Activated naive CD8-positive, alpha-beta T cell treated with anti-CD3 and anti-CD28 coated beads, Interleukin-2, amount 10 ng/mL, durations not matched to agents 7 days and 5 days (primary cell): ENCODE results near the gene FTH1. TPM values are rescaled to one million over a fixed set of nuclear protein-coding genes. Genes with fewer than 3 reads are reported as not detected.
"Not testable (repeated sequence)": the region's sequence is repeated elsewhere in the genome, so short reads cannot be mapped to it uniquely, and the experiment has no call there.

Source experiments
- ATAC-seq: fragments of 150-1000 bp; cut with Tn5 transposase; one replicate; pipeline ENCODE4 v1.10.0; 2021; ENCODE audit warnings: low read depth, moderate library complexity
- POLR2A ChIA-PET: fragments of 350-600 bp; sonication (Branson Sonifier 250); formaldehyde crosslinking; loops from one replicate; lab custom pipeline; 2021; ENCODE audit warnings: antibody characterized with exemption; lab: Charles Lee
- DNase-seq: peaks from one replicate; pipeline ENCODE4 v3.0.0; 2021
- H3K27ac Mint-ChIP-seq: one replicate; pipeline ENCODE4 v1.8.0; 2022; ENCODE audit warnings: mild to moderate bottlenecking, mixed read lengths
- H3K27me3 Mint-ChIP-seq: one replicate; pipeline ENCODE4 v1.8.0; 2022; ENCODE audit warnings: mild to moderate bottlenecking, moderate library complexity, mixed read lengths
- H3K36me3 Mint-ChIP-seq: one replicate; pipeline ENCODE4 v1.8.0; 2021; ENCODE audit warnings: mild to moderate bottlenecking, mixed read lengths
- H3K4me1 Mint-ChIP-seq: one replicate; pipeline ENCODE4 v1.8.0; 2021; ENCODE audit warnings: mixed read lengths
- H3K4me3 Mint-ChIP-seq: one replicate; pipeline ENCODE4 v1.8.0; 2022; ENCODE audit warnings: mild to moderate bottlenecking, moderate library complexity, mixed read lengths
- H3K9me3 Mint-ChIP-seq: one replicate; pipeline ENCODE4 v1.8.0; 2021; ENCODE audit warnings: mixed read lengths
- total RNA-seq, 2 experiments: library from RNA; stranded (reverse); gene quantifications; one replicate each; pipeline ENCODE4 v1.2.3, GENCODE V29; 2021

FTH1 gene
- total RNA-seq, 2 experiments from 2014 or later = 793 to 808 TPM

DNA sequence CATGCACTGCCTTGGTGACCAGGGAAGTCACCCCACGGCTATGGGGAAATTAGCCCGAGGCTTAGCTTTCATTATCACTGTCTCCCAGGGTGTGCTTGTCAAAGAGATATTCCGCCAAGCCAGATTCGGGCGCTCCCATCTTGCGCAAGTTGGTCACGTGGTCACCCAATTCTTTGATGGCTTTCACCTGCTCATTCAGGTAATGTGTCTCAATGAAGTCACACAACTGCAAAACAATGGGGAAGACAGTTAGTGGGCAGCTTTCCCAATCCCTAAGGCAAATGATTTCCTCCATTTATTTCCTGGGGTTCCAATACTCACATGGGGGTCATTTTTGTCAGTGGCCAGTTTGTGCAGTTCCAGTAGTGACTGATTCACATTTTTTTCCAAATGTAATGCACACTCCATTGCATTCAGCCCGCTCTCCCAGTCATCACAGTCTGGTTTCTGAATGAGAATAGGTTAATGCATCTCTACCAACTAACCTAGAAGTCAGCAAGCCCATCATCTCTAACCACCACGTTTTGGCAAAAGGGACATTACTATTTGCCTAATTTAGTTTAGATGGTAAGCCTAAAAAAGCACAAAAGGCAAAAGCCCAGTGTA lies 2.7 kb downstream of the FTH1 start:
- ATAC-seq, H3K27me3 Mint-ChIP-seq, H3K9me3 Mint-ChIP-seq, H3K27ac Mint-ChIP-seq: not testable (repeated sequence)
- DNase-seq = peak; percentile 10
- POLR2A ChIA-PET = interaction anchor here (1.1 kb wide), 2 partner anchors 61 to 130 kb away, joined by 3 read pairs; no protein-coding TSS in a partner anchor
- Mint-ChIP-seq H3K4me1 (peaks cover 34% of the 10 kb centered on the region), H3K4me3 (peak overlapping the region; percentile 93), H3K36me3 (peaks cover 34% of the 10 kb centered on the region)

DNA sequence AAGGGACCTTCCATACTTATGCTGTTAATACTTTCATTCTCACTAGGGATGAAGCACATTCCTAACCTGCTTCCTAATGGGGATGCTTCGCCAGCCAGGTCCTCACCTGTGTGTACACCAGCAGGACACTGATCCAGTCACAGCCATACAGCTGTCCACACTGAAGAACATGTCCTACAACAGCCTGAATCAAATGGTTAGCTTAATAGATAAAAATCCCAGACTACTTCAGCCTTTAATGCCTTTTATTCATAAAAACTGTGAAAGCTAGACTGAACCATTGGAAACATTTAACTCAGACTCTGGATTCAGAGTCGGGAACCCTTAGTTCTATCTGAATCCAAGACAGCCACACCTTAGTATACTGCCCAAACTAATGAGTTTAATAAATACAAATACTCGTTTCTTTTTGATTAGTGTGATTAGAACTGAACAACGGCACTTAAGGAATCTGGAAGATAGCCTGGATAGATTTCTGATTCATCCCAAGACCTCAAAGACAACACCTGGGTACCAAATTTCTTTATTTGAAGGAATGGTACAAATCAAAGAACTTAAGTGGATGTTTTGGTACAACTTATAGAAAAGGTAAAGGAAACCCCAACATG lies 3.3 kb downstream of the FTH1 start:
- ATAC-seq (no peak), DNase-seq (peak; percentile 9)
- POLR2A ChIA-PET = interaction anchor here (1.1 to 2.0 kb wide), 2 partner anchors 8 to 130 kb away, joined by 3 to 5 read pairs; no protein-coding TSS in a partner anchor
- peak overlapping the region; percentile 73 for H3K4me3 Mint-ChIP-seq
- peak overlapping the region; percentile 70 for H3K27ac Mint-ChIP-seq
- peaks cover 34% of the 10 kb centered on the region for H3K4me1 Mint-ChIP-seq
- no peaks in the 10 kb centered on the region for H3K9me3 Mint-ChIP-seq
- no peaks in the 10 kb centered on the region for H3K27me3 Mint-ChIP-seq
- H3K36me3 Mint-ChIP-seq = peaks cover 34% of the 10 kb centered on the region

DNA sequence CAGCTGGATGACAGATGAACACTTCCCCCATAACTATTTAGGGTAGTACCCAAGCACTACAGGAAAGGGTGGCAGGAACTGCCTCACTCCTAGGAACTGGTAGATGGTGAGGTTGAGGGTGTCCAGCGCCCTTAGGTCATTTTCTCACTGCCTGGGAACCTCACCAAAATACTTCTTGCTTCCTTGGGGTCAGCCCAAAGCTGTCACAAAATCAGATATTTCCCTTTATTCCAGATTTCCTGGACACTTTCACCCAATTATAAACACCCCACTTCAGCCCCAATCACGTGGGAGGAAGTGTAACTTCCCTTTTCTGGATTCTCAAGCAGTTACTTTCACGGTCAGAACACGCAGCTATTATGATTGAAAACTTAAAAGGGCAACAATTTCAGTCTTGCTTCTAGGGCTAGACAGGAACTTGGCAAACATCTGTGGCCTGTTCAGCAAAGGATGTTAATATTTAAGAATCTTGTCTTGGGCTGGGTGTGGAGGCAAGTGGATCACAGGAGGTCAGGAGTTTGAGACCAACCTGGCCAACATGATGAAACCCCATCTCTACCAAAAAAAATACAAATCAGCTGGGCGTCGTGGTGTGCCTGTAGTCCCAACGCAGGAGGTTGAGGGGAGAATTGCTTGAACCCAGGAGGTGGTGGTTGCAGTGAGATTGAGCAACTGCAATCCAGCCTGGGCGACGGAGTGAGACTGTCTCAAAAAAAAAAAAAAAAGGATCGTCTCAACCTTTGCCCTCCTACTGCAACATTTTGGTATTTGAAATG lies 4.0 kb downstream of the FTH1 start:
- H3K36me3 Mint-ChIP-seq = peaks cover 34% of the 10 kb centered on the region

DNA sequence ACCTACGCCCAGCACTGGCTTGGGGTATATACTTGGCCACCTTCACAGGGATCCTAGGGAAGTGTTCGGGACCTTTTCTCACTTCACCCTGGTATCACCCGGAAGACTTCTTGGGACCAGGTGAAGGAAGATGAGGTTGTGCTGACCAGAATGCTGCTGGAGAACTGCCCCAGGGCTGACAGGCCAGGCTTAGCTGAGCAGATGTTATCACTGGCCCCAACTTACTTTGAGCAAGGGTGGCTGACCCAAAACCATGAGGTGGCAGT lies 4.5 kb downstream of the FTH1 start:
- Mint-ChIP-seq H3K36me3 (peaks cover 34% of the 10 kb centered on the region), H3K27ac (peak overlapping the region; percentile 70), H3K9me3 (no peaks in the 10 kb centered on the region), H3K27me3 (no peaks in the 10 kb centered on the region), H3K4me3 (peak overlapping the region; percentile 73), H3K4me1 (peaks cover 27% of the 10 kb centered on the region)
- ATAC-seq (no peak), DNase-seq (no peak)
- POLR2A ChIA-PET = interaction anchor here (0.8 to 2.0 kb wide), 3 partner anchors 9 to 63 kb away, joined by 3 to 5 read pairs (median 3); no protein-coding TSS in a partner anchor

More for the DNA sequence above, 4.0 kb downstream of the FTH1 start:
- ATAC-seq (no peak), DNase-seq (peak; percentile 16)
- no peaks in the 10 kb centered on the region for H3K27me3 Mint-ChIP-seq
- peak overlapping the region; percentile 70 for H3K27ac Mint-ChIP-seq
- POLR2A ChIA-PET = interaction anchor here (0.8 to 2.0 kb wide), 3 partner anchors 9 to 129 kb away, joined by 3 to 5 read pairs (median 3); no protein-coding TSS in a partner anchor
- H3K4me1 Mint-ChIP-seq = peaks cover 29% of the 10 kb centered on the region
- H3K4me3 Mint-ChIP-seq = peak overlapping the region; percentile 73
- no peaks in the 10 kb centered on the region for H3K9me3 Mint-ChIP-seq

DNA sequence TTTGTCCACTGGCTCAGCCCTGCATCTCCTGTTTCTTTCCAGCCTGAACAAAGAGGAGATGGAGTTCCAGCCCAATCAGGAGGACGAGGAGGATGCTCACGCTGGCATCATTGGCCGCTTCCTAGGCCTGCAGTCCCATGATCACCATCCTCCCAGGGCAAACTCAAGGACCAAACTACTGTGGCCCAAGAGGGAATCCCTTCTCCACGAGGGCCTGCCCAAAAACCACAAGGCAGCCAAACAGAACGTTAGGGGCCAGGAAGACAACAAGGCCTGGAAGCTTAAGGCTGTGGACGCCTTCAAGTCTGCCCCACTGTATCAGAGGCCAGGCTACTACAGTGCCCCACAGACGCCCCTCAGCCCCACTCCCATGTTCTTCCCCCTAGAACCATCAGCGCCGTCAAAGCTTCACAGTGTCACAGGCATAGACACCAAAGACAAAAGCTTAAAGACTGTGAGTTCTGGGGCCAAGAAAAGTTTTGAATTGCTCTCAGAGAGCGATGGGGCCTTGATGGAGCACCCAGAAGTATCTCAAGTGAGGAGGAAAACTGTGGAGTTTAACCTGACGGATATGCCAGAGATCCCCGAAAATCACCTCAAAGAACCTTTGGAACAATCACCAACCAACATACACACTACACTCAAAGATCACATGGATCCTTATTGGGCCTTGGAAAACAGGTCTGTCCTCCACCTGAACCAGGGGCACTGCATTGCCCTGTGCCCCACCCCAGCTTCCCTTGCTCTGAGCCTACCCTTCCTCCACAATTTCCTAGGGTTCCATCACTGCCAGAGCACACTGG lies 5.0 kb downstream of the FTH1 start:
- H3K27me3 Mint-ChIP-seq = no peaks in the 10 kb centered on the region
- peaks cover 27% of the 10 kb centered on the region for H3K4me1 Mint-ChIP-seq
- H3K36me3 Mint-ChIP-seq = peaks cover 34% of the 10 kb centered on the region
- peak overlapping the region; percentile 73 for H3K4me3 Mint-ChIP-seq
- H3K9me3 Mint-ChIP-seq = no peaks in the 10 kb centered on the region
- POLR2A ChIA-PET = interaction anchor here (1.2 to 2.0 kb wide), 2 partner anchors 10 to 12 kb away, joined by 3 to 5 read pairs; no protein-coding TSS in a partner anchor
- H3K27ac Mint-ChIP-seq = peak overlapping the region; percentile 70
- DNase-seq (no peak), ATAC-seq (no peak)

DNA sequence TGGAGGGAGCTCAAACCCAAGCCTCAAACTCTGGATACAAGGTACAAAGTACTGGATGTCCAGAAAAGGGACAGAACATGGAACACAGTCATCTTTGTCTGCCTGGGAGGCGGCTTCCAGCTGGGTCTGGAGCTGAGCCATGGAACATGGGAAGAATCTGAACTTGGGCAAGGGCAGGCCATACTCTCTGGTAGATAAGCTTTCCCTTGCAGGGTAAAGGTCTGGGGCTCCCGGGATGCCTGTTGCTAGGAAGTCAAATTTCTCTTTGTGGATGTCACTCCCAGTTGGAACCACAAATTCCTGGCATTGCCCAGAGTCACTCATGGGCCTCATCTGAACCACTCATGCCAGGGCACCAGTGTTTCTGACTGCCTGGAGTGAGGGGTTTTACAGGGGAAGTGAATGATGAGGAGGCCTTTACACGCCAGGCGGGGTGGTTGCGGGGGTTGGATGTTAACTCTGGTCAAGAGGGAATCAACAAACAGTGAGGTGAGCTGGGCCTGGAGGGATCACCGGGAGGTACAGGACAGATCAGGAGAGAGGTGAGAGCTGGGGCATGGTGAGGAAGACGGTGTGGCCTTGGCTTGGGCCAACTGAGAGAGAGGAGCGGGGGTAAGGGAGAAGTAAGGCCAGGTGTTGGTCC lies 5.7 kb downstream of the FTH1 start:
- H3K27ac Mint-ChIP-seq = peak overlapping the region; percentile 6
- H3K9me3 Mint-ChIP-seq = no peaks in the 10 kb centered on the region
- POLR2A ChIA-PET = interaction anchor here (1.2 kb wide), 1 partner anchor 11 kb away, joined by 3 read pairs; no protein-coding TSS in a partner anchor
- no peaks in the 10 kb centered on the region for H3K27me3 Mint-ChIP-seq
- ATAC-seq = no peak
- no peak for DNase-seq
- H3K36me3 Mint-ChIP-seq = peaks cover 34% of the 10 kb centered on the region
- H3K4me1 Mint-ChIP-seq = peaks cover 27% of the 10 kb centered on the region
- H3K4me3 Mint-ChIP-seq = no peak overlapping the region

DNA sequence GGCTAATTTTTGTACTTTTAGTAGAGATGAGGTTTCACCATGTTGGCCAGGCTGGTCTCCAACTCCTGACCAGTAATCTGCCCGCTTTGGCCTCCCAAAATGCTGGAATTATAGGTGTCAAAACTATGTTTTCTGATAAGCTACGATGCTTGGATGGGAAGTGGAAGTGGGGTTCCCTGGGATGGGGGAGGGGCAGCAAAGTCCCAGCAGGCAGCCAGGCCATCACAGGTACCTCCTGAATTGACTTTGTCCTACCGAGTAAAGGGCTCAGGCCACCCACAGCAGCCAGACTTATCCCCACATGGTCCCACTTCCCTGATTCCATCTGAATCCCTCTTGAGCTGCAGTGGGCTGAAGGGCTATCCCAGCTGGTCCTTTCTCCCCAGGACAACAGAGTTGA lies 6.9 kb downstream of the FTH1 start:
- no peak overlapping the region for H3K27ac Mint-ChIP-seq
- POLR2A ChIA-PET = interaction anchor here (0.6 kb wide), 1 partner anchor 125 kb away, joined by 4 read pairs; no protein-coding TSS in a partner anchor
- no peak for ATAC-seq
- H3K4me1 Mint-ChIP-seq = peaks cover 25% of the 10 kb centered on the region
- DNase-seq = no peak
- no peaks in the 10 kb centered on the region for H3K9me3 Mint-ChIP-seq
- H3K27me3 Mint-ChIP-seq = no peaks in the 10 kb centered on the region
- H3K4me3 Mint-ChIP-seq = no peak overlapping the region
- peaks cover 27% of the 10 kb centered on the region for H3K36me3 Mint-ChIP-seq

DNA sequence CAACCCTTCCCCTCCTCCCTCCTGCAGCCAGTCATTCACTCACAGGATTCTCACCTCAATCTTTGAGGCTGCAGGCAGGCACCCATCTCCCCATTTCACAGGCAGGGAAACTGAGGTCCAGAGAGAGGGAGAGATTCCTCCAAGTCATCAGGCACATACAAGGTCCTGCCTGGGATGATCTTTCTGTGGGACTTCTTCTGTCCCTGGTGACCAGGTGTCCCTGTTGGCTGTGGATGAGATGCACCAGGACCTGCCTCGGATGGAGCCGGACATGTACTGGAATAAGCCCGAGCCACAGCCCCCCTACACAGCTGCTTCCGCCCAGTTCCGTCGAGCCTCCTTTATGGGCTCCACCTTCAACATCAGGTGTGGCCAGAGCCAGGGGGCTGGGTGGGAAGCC lies 7.8 kb downstream of the FTH1 start:
- POLR2A ChIA-PET = interaction anchor here (0.6 to 1.0 kb wide), 2 partner anchors 29 to 124 kb away, joined by 3 to 4 read pairs; no protein-coding TSS in a partner anchor
- Mint-ChIP-seq H3K4me3 (no peak overlapping the region), H3K27me3 (peaks cover 2% of the 10 kb centered on the region), H3K9me3 (no peaks in the 10 kb centered on the region), H3K27ac (no peak overlapping the region), H3K4me1 (peaks cover 17% of the 10 kb centered on the region), H3K36me3 (peaks cover 18% of the 10 kb centered on the region)
- ATAC-seq (no peak), DNase-seq (no peak)

DNA sequence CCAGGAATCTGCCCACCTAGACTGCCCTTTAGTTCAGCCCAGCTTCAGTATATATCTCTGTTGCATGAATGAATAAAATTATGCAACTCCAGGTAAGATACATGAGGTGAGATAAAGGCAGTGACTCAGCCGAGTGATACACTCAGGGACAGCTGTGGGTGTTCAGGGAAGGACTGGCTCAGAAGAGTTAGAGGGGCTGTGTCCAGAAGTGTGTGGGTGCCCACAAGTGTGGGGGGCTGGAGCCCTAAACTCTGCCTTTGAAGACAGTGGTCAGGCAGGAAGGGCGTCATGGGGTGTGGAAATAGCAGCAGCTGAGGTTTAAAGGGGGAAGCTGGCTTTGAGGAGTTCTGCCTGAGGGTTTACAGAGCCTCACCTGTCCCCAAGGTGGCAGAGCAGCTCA lies 8.3 kb downstream of the FTH1 start:
- Mint-ChIP-seq H3K27ac (peak overlapping the region; percentile 54), H3K27me3 (peaks cover 7% of the 10 kb centered on the region), H3K9me3 (no peaks in the 10 kb centered on the region), H3K36me3 (peaks cover 15% of the 10 kb centered on the region), H3K4me3 (no peak overlapping the region), H3K4me1 (peaks cover 15% of the 10 kb centered on the region)
- ATAC-seq (no peak), DNase-seq (no peak)
- POLR2A ChIA-PET = interaction anchor here (1.0 kb wide), 1 partner anchor 30 kb away, joined by 3 read pairs; no protein-coding TSS in a partner anchor

DNA sequence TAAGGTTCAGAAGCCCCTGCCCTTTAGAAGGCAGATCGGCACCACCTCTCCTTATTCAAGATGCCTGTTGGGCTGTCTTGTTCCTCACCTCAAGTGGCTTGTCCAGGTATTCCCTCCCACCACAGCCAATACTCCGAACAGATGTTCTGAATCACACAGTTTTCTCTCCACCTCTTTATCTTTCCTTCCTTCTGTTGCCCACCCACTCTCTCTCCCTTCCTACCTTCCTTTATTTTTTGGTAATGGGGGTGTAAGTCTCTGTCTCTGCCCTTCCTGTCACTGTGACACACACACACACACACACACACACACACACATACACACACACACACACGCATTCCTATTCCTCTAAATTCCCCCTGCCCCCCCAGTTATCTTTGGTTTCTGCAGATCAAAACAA lies 8.8 kb downstream of the FTH1 start:
- no peak for DNase-seq
- no peak overlapping the region for H3K27ac Mint-ChIP-seq
- POLR2A ChIA-PET = interaction anchor here (1.0 to 2.1 kb wide), 2 partner anchors 9 to 30 kb away, joined by 3 to 7 read pairs; partner anchors contain the start of gene FTH1

DNA sequence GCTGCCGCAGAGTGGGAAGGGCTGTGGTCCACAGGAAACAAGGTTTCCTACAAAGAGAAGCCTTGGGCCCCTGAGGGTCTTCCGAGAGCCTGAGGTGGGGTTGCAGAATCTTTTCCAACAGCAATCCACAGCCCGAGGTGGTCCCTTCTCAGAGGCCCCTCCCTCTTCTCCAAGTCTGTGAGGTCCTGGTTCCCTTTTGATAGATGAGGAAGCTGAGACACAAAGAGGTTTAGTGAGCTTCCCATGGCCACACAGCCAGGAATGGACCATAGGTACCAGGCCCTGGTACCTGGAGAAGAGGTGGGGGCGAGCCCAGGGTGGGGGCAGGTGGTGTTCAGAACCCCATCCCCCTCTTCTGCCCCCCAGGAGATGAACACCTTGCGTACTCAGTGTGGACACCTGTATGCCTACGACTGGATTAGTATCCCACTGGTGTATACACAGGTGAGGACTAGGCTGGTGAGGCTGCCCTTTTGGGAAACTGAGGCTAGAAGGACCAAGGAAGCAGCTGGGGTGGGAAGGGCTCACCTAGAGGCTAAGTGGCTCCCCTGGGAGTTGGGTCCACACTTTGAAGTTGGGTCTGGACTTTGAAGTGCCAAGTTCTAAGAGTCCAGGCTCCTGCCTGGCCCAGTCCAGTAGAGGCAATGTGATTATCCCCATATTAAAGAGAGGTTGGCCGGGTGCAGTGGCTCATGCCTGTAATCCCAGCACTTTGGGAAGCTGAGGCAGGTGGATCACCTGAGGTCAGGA lies 10.2 kb downstream of the FTH1 start:
- Mint-ChIP-seq H3K4me1 (peaks cover 2% of the 10 kb centered on the region), H3K4me3 (no peak overlapping the region), H3K36me3 (no peaks in the 10 kb centered on the region), H3K27me3 (peaks cover 10% of the 10 kb centered on the region), H3K9me3 (no peaks in the 10 kb centered on the region), H3K27ac (no peak overlapping the region)
- POLR2A ChIA-PET = interaction anchor here (2.1 kb wide), 1 partner anchor 10 kb away, joined by 7 read pairs; the partner anchor contains the start of gene FTH1
- no peak for ATAC-seq
- DNase-seq = no peak

More for the DNA sequence above, 8.8 kb downstream of the FTH1 start:
- no peak overlapping the region for H3K4me3 Mint-ChIP-seq
- peaks cover 10% of the 10 kb centered on the region for H3K4me1 Mint-ChIP-seq
- H3K27me3 Mint-ChIP-seq = peaks cover 9% of the 10 kb centered on the region
- no peak for ATAC-seq
- H3K36me3 Mint-ChIP-seq = peaks cover 9% of the 10 kb centered on the region
- H3K9me3 Mint-ChIP-seq = no peaks in the 10 kb centered on the region
